K562 (cell line): Measurements from ENCODE around the gene ZDHHC19. TPM values are rescaled to one million over a fixed set of nuclear protein-coding genes. Genes with fewer than 3 reads are reported as not detected.
A peak's percentile ranks its signal among the peaks of the same experiment; 100 is the strongest.

Experiments
- BACH1 ChIP-seq: fragments of 200-800 bp; sonication (Bioruptor generic); IDR thresholded peaks from 2 replicates; pipeline ENCODE4 v1.6.1; 2016; ENCODE audit warnings: missing genetic modification characterization, missing compliant biosample characterization
- ETV1 ChIP-seq: fragments of 450-650 bp; conservative IDR thresholded peaks from 2 replicates; pipeline ENCODE4 v1.6.1; 2016; ENCODE audit warnings: missing genetic modification characterization, control low read depth, low read depth, missing compliant biosample characterization
- GATAD2A ChIP-seq: fragments of 450-650 bp; IDR thresholded peaks from 2 replicates; pipeline ENCODE4 v1.6.1; 2017
- MAFF ChIP-seq: IDR thresholded peaks from 2 replicates; pipeline ENCODE4 v1.6.1; 2012; ENCODE audit warnings: low read length, improper control_type of control experiment
- NBN ChIP-seq: fragments of 450-650 bp; IDR thresholded peaks from 2 replicates; pipeline ENCODE4 v1.6.1; 2016; ENCODE audit warnings: low read depth, mild to moderate bottlenecking
- SMAD4 ChIP-seq: fragments of 250-450 bp; sonication (Bioruptor Pico); conservative IDR thresholded peaks from 2 replicates; pipeline ENCODE4 v1.8.0; 2021; ENCODE audit warnings: inconsistent platforms, mild to moderate bottlenecking, moderate library complexity
- SMC3 ChIP-seq: conservative IDR thresholded peaks from 2 replicates; pipeline ENCODE4 v1.6.1; 2011; ENCODE audit warnings: low read depth, low read length, improper control_type of control experiment; ENCODE audit not compliant: insufficient read depth
- ZNF583 ChIP-seq: fragments of 250-450 bp; sonication (Bioruptor Pico); IDR thresholded peaks from 2 replicates; pipeline ENCODE4 v1.4.0; 2020
- ZNF668 ChIP-seq: fragments of 250-450 bp; sonication (Bioruptor Pico); IDR thresholded peaks from 2 replicates; pipeline ENCODE4 v1.8.0; 2022; ENCODE audit warnings: mild to moderate bottlenecking, inconsistent platforms
- polyA plus RNA-seq, 8 experiments: library from polyadenylated mRNA; depleted of rRNA in 4 of 8; stranded (reverse) in 5 of 8; unstranded in 3 of 8; fragments of >200 nt; fragmentation: Nextera tagmentation in 2 of 8; fragmentation: Illumina TruSeq in 1 of 8; extraction: Ambion mirVana in 2 of 8; extraction: Trizol in 1 of 8; gene quantifications; 2 replicates each; pipeline versions ENCODE4 v1.2.1 to v1.2.3, GENCODE V29; 2011 to 2014; ENCODE audit warnings: inconsistent platforms in 1 of 8, missing spikeins in 1 of 8
- total RNA-seq, 7 experiments: library from RNA; depleted of rRNA in 6 of 7; stranded (reverse); fragments of >200 nt in 6 of 7; fragmentation: Illumina TruSeq in 2 of 7; extraction: Trizol in 2 of 7; gene quantifications; 2 replicates each; pipeline versions ENCODE4 v1.2.1 to v1.2.3, GENCODE V29; 2011 to 2021; ENCODE audit warnings: low replicate concordance in 1 of 7
- TF ChIP-seq, protein P1 (sequence below): IDR thresholded peaks from 3 replicates; pipeline ENCODE4 v1.6.1; 2011; ENCODE audit warnings: borderline replicate concordance, mild to moderate bottlenecking, moderate library complexity; ENCODE audit not compliant: insufficient read length; ENCODE audit errors: extremely low read depth
- TF ChIP-seq, protein P2 (sequence below): fragments of 250-450 bp; sonication (Bioruptor Pico); IDR thresholded peaks from 2 replicates; pipeline ENCODE4 v1.8.0; 2021; ENCODE audit warnings: moderate library complexity, mild to moderate bottlenecking, inconsistent platforms
- TF ChIP-seq, protein P3 (sequence below): fragments of 250-450 bp; sonication (Bioruptor Pico); IDR thresholded peaks from 2 replicates; pipeline ENCODE4 v1.6.1; 2021; ENCODE audit warnings: mild to moderate bottlenecking
- TF ChIP-seq, protein P4 (sequence below): fragments of 250-450 bp; sonication (Bioruptor Pico); IDR thresholded peaks from 2 replicates; pipeline ENCODE4 v1.5.0; 2021
- TF ChIP-seq, protein P5 (sequence below), 2 experiments: IDR thresholded peaks; 2 replicates each; pipeline ENCODE4 v1.6.1; 2011; ENCODE audit warnings: borderline replicate concordance in 1 of 2, control low read depth in 1 of 2, low read depth in 1 of 2, low read length in 1 of 2, mild to moderate bottlenecking in 1 of 2, mixed read lengths in 1 of 2, moderate library complexity in 1 of 2; ENCODE audit not compliant: insufficient read depth in 1 of 2, insufficient read length in 1 of 2, poor library complexity in 1 of 2, severe bottlenecking in 1 of 2; ENCODE audit errors: extremely low read depth in 1 of 2

Gene ZDHHC19
- total and polyA plus RNA-seq, 9 of the 15 experiments (the other 6 are each of a cell fraction or from before 2014, with no cell fraction given), result 0.40 to 5.5 (median 1.1) TPM

DNA sequence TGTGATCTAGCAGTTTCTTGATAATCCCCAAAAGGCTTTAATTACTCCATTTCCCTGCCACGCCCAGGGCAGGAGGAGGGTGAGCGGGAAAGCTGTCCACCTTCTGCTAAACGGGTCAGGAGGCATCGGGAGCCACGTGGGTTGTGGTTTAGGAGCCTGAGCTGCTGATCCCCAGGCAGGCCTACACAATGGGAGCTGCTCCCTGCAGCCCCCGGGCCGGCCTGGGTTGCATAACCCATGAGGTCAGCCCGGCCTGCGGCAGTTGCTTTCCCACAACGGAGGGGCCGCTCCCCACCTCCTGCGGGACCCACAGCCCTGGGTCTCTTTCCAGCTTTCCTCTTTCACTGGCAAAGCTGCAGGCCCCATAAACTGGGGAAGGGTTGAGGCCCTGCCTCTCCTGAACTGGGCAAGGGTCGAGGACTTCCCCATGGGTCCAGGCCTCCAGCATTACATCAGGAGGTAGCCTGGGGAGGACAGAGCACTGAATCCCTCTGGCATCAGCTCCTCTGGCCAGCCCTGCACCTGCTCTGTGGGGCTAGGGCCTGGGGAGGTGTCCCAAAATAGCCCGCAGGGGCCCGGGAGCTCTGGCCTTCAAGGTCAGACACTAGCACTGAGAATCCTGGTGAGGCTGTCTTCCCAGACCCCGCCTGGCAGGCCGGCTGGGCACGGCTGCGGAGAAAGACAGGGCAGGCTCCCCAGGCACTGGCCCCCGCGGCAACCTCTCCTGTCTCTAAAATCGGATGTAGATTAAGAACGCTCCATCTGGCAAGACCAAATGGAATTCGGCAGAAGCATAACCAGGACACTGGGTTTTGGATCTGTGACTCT lies 47.3 kb downstream of the ZDHHC19 start (continued):
- TF ChIP-seq, protein P1, sequence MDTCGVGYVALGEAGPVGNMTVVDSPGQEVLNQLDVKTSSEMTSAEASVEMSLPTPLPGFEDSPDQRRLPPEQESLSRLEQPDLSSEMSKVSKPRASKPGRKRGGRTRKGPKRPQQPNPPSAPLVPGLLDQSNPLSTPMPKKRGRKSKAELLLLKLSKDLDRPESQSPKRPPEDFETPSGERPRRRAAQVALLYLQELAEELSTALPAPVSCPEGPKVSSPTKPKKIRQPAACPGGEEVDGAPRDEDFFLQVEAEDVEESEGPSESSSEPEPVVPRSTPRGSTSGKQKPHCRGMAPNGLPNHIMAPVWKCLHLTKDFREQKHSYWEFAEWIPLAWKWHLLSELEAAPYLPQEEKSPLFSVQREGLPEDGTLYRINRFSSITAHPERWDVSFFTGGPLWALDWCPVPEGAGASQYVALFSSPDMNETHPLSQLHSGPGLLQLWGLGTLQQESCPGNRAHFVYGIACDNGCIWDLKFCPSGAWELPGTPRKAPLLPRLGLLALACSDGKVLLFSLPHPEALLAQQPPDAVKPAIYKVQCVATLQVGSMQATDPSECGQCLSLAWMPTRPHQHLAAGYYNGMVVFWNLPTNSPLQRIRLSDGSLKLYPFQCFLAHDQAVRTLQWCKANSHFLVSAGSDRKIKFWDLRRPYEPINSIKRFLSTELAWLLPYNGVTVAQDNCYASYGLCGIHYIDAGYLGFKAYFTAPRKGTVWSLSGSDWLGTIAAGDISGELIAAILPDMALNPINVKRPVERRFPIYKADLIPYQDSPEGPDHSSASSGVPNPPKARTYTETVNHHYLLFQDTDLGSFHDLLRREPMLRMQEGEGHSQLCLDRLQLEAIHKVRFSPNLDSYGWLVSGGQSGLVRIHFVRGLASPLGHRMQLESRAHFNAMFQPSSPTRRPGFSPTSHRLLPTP, result no peak
- TF ChIP-seq GATAD2A, result no peak
- TF ChIP-seq, protein P2, sequence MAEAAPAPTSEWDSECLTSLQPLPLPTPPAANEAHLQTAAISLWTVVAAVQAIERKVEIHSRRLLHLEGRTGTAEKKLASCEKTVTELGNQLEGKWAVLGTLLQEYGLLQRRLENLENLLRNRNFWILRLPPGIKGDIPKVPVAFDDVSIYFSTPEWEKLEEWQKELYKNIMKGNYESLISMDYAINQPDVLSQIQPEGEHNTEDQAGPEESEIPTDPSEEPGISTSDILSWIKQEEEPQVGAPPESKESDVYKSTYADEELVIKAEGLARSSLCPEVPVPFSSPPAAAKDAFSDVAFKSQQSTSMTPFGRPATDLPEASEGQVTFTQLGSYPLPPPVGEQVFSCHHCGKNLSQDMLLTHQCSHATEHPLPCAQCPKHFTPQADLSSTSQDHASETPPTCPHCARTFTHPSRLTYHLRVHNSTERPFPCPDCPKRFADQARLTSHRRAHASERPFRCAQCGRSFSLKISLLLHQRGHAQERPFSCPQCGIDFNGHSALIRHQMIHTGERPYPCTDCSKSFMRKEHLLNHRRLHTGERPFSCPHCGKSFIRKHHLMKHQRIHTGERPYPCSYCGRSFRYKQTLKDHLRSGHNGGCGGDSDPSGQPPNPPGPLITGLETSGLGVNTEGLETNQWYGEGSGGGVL (CRISPR knock-in tag), result no peak
- TF ChIP-seq ZNF583, result peak; percentile 65; the same call in 1 of the 2 replicates
- TF ChIP-seq, protein P3, sequence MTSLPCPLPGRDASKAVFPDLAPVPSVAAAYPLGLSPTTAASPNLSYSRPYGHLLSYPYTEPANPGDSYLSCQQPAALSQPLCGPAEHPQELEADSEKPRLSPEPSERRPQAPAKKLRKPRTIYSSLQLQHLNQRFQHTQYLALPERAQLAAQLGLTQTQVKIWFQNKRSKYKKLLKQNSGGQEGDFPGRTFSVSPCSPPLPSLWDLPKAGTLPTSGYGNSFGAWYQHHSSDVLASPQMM (CRISPR knock-in tag), result no peak
- TF ChIP-seq, protein P4, sequence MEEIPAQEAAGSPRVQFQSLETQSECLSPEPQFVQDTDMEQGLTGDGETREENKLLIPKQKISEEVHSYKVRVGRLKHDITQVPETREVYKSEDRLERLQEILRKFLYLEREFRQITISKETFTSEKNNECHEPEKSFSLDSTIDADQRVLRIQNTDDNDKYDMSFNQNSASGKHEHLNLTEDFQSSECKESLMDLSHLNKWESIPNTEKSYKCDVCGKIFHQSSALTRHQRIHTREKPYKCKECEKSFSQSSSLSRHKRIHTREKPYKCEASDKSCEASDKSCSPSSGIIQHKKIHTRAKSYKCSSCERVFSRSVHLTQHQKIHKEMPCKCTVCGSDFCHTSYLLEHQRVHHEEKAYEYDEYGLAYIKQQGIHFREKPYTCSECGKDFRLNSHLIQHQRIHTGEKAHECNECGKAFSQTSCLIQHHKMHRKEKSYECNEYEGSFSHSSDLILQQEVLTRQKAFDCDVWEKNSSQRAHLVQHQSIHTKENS (CRISPR knock-in tag), result no peak
- TF ChIP-seq ETV1, result no peak
- 0 out of 2 replicates have a peak, but pooled peaks have one; percentile 31 for TF ChIP-seq SMAD4 (CRISPR knock-in tag)
- TF ChIP-seq, protein P5, sequence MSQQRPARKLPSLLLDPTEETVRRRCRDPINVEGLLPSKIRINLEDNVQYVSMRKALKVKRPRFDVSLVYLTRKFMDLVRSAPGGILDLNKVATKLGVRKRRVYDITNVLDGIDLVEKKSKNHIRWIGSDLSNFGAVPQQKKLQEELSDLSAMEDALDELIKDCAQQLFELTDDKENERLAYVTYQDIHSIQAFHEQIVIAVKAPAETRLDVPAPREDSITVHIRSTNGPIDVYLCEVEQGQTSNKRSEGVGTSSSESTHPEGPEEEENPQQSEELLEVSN (IDR thresholded peaks at IDR 0.05; ENCODE audit: borderline replicate concordance in 1 of 2, extremely low read depth in 1 of 2, insufficient read depth in 1 of 2, insufficient read length in 1 of 2, low read depth in 1 of 2, low read length in 1 of 2, poor library complexity in 1 of 2, severe bottlenecking in 1 of 2), result peak; percentile 58 to 85
- TF ChIP-seq ZNF668 (CRISPR knock-in tag), result no peak
- no peak for TF ChIP-seq BACH1 (tag)
- no peak for TF ChIP-seq NBN
- TF ChIP-seq SMC3, result no peak
- no peak for TF ChIP-seq MAFF
